H1 (cell line): Measurements from ENCODE around the gene HSDL2. TPM values are rescaled to one million over a fixed set of nuclear protein-coding genes. Genes with fewer than 3 reads are reported as not detected.

Experiments used
- KDM1A ChIP-seq: fragments of 200-600, 300-600 bp; sonication (generic); IDR thresholded peaks from 2 replicates; pipeline ENCODE4 v1.7.1; 2016; ENCODE audit warnings: mild to moderate bottlenecking, low read length, borderline replicate concordance
- NANOG ChIP-seq: IDR thresholded peaks from 2 replicates; pipeline ENCODE4 v1.6.1; 2011; ENCODE audit warnings: low read length, low read depth, mild to moderate bottlenecking, inconsistent platforms; ENCODE audit not compliant: insufficient read depth, poor library complexity, severe bottlenecking
- SAP30 ChIP-seq: fragments of 300-600 bp; sonication (generic); IDR thresholded peaks from 2 replicates; pipeline ENCODE4 v1.7.1; 2012; ENCODE audit warnings: low read length, moderate library complexity, mild to moderate bottlenecking, inconsistent platforms; ENCODE audit not compliant: insufficient read depth, insufficient replicate concordance
- SUZ12 ChIP-seq: fragments of 200-600 bp; sonication (generic); IDR thresholded peaks from 2 replicates; pipeline ENCODE4 v1.6.1; 2012; ENCODE audit warnings: mild to moderate bottlenecking, inconsistent platforms, low read length, moderate library complexity, mixed read lengths
- polyA plus RNA-seq, 7 experiments: library from polyadenylated mRNA; depleted of rRNA in 3 of 7; stranded (reverse) in 5 of 7; unstranded in 2 of 7; fragments of >200 nt in 5 of 7; fragments of 200-250 nt in 2 of 7; gene quantifications; 1 replicate in 5 of 7; 2 replicates in 1 of 7; 4 replicates in 1 of 7; pipeline versions ENCODE4 v1.2.1 to v1.2.3, GENCODE V29; 2011 to 2013; ENCODE audit warnings: missing spikeins in 2 of 7, mixed read lengths in 2 of 7
- total RNA-seq: library from RNA; stranded (reverse); fragmentation: NEBNext Ultra II Directional; extraction: Animal tissue kit (Norgen Biotek cat#: 25700); gene quantifications from 2 replicates; pipeline ENCODE4 v1.2.1, GENCODE V29; 2021
- TF ChIP-seq, protein P1 (sequence below): fragments of 300-600 bp; sonication (generic); IDR thresholded peaks from 2 replicates; pipeline ENCODE4 v1.7.1; 2012; ENCODE audit warnings: low read length, moderate library complexity, mild to moderate bottlenecking, inconsistent platforms; ENCODE audit not compliant: insufficient replicate concordance

The HSDL2 gene
- total and polyA plus RNA-seq, 2 of the 8 experiments (the other 6 are each of a cell fraction or from before 2014, with no cell fraction given) = 6.6 to 15.4 TPM

DNA sequence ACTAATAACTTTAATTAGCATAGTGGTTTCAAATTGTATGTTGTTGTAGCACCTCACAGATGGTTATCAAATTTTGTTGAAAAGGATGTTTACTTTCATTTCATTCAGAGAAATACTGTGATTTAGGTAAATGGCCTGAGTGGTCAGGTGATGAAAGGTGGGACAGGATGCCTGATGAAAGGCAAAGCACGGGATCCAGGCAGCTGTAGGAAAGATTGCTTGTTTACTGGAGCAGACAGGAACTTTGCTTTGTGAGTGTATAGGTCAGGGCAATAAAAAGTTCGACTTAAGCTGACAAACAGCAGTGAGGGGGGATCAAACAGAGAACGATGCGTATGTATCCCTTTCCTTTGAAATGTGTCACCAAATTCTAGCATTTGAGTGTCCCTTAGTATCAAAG lies 125.7 kb downstream of the HSDL2 start (continued):
- TF ChIP-seq, protein P1, sequence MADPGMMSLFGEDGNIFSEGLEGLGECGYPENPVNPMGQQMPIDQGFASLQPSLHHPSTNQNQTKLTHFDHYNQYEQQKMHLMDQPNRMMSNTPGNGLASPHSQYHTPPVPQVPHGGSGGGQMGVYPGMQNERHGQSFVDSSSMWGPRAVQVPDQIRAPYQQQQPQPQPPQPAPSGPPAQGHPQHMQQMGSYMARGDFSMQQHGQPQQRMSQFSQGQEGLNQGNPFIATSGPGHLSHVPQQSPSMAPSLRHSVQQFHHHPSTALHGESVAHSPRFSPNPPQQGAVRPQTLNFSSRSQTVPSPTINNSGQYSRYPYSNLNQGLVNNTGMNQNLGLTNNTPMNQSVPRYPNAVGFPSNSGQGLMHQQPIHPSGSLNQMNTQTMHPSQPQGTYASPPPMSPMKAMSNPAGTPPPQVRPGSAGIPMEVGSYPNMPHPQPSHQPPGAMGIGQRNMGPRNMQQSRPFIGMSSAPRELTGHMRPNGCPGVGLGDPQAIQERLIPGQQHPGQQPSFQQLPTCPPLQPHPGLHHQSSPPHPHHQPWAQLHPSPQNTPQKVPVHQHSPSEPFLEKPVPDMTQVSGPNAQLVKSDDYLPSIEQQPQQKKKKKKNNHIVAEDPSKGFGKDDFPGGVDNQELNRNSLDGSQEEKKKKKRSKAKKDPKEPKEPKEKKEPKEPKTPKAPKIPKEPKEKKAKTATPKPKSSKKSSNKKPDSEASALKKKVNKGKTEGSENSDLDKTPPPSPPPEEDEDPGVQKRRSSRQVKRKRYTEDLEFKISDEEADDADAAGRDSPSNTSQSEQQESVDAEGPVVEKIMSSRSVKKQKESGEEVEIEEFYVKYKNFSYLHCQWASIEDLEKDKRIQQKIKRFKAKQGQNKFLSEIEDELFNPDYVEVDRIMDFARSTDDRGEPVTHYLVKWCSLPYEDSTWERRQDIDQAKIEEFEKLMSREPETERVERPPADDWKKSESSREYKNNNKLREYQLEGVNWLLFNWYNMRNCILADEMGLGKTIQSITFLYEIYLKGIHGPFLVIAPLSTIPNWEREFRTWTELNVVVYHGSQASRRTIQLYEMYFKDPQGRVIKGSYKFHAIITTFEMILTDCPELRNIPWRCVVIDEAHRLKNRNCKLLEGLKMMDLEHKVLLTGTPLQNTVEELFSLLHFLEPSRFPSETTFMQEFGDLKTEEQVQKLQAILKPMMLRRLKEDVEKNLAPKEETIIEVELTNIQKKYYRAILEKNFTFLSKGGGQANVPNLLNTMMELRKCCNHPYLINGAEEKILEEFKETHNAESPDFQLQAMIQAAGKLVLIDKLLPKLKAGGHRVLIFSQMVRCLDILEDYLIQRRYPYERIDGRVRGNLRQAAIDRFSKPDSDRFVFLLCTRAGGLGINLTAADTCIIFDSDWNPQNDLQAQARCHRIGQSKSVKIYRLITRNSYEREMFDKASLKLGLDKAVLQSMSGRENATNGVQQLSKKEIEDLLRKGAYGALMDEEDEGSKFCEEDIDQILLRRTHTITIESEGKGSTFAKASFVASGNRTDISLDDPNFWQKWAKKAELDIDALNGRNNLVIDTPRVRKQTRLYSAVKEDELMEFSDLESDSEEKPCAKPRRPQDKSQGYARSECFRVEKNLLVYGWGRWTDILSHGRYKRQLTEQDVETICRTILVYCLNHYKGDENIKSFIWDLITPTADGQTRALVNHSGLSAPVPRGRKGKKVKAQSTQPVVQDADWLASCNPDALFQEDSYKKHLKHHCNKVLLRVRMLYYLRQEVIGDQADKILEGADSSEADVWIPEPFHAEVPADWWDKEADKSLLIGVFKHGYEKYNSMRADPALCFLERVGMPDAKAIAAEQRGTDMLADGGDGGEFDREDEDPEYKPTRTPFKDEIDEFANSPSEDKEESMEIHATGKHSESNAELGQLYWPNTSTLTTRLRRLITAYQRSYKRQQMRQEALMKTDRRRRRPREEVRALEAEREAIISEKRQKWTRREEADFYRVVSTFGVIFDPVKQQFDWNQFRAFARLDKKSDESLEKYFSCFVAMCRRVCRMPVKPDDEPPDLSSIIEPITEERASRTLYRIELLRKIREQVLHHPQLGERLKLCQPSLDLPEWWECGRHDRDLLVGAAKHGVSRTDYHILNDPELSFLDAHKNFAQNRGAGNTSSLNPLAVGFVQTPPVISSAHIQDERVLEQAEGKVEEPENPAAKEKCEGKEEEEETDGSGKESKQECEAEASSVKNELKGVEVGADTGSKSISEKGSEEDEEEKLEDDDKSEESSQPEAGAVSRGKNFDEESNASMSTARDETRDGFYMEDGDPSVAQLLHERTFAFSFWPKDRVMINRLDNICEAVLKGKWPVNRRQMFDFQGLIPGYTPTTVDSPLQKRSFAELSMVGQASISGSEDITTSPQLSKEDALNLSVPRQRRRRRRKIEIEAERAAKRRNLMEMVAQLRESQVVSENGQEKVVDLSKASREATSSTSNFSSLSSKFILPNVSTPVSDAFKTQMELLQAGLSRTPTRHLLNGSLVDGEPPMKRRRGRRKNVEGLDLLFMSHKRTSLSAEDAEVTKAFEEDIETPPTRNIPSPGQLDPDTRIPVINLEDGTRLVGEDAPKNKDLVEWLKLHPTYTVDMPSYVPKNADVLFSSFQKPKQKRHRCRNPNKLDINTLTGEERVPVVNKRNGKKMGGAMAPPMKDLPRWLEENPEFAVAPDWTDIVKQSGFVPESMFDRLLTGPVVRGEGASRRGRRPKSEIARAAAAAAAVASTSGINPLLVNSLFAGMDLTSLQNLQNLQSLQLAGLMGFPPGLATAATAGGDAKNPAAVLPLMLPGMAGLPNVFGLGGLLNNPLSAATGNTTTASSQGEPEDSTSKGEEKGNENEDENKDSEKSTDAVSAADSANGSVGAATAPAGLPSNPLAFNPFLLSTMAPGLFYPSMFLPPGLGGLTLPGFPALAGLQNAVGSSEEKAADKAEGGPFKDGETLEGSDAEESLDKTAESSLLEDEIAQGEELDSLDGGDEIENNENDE = no peak
- TF ChIP-seq KDM1A (no peak), SAP30 (no peak), SUZ12 (no peak), NANOG (no peak)
